Fibroblast of lung (primary cell): ENCODE measurements around the gene ANKRD6.

ENCODE experiments used
- EZH2 ChIP-seq: IDR thresholded peaks from 2 replicates; pipeline ENCODE4 v1.5.1; 2012; ENCODE audit warnings: low read length, control low read depth, mild to moderate bottlenecking; ENCODE audit errors: missing control alignments
- TF ChIP-seq, protein P1 (sequence below), 2 donors: IDR thresholded peaks in 1 of 2; conservative IDR thresholded peaks in 1 of 2; 1 replicate in 1 of 2; 2 replicates in 1 of 2; pipeline ENCODE4 v1.5.1; 2011 to 2012; ENCODE audit warnings: low read length in 2 of 2, control low read depth in 1 of 2, inconsistent platforms in 1 of 2, low read depth in 1 of 2, mild to moderate bottlenecking in 1 of 2

DNA sequence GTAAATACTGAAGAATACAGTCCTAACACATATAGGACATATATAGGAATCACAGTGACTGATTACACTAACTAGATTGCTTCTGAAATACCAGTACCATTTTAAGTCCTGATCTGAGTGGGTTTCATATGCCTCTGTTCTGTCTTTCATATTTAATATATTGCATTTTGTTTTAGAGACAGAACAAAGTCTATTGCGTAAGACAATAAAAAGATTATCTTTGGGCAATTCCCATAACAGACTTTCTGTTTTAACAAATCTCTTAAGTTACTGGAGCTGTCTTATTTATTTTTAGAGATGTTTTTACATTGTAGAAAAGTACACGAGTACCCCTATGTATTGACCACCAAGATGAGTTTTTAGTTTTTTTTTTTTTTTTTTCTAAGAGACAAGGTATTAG lies 29.6 kb downstream of the ANKRD6 start:
- TF ChIP-seq, protein P1, sequence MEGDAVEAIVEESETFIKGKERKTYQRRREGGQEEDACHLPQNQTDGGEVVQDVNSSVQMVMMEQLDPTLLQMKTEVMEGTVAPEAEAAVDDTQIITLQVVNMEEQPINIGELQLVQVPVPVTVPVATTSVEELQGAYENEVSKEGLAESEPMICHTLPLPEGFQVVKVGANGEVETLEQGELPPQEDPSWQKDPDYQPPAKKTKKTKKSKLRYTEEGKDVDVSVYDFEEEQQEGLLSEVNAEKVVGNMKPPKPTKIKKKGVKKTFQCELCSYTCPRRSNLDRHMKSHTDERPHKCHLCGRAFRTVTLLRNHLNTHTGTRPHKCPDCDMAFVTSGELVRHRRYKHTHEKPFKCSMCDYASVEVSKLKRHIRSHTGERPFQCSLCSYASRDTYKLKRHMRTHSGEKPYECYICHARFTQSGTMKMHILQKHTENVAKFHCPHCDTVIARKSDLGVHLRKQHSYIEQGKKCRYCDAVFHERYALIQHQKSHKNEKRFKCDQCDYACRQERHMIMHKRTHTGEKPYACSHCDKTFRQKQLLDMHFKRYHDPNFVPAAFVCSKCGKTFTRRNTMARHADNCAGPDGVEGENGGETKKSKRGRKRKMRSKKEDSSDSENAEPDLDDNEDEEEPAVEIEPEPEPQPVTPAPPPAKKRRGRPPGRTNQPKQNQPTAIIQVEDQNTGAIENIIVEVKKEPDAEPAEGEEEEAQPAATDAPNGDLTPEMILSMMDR (conservative IDR thresholded peaks at IDR 0.05 in 1 of 2, IDR thresholded peaks at IDR 0.05 in 1 of 2; ENCODE audit: low read depth in 1 of 2, low read length in 2 of 2): no peak
- no peak for TF ChIP-seq EZH2
